Heart right ventricle (tissue), 16 donors: Measurements from ENCODE around the gene TSBP1. TPM values are rescaled to one million over a fixed set of nuclear protein-coding genes. Genes with fewer than 3 reads are reported as not detected.

Experiments
- ATAC-seq, 8 donors: fragments of 200-7000 bp; cut with Tn5 transposase; one replicate each; pipeline ENCODE4 v1.9.1; 2020; ENCODE audit warnings: mild to moderate bottlenecking in 8 of 8, moderate library complexity in 8 of 8, moderate number of reproducible peaks in 1 of 8
- DNase-seq, 2 donors: peaks; one replicate each; pipeline ENCODE4 v3.0.0-alpha.2; 2020
- H3K27ac ChIP-seq, 10 donors: fragments of 200-600 bp; sonication (generic) in 2 of 10; one replicate each; pipeline versions ENCODE4 v1.5.0 to v1.8.0; 2020 to 2022; ENCODE audit warnings: mild to moderate bottlenecking in 3 of 10
- H3K27me3 ChIP-seq, 7 donors: fragments of 200-600 bp; one replicate each; pipeline ENCODE4 v1.8.0; 2021 to 2022; ENCODE audit warnings: mild to moderate bottlenecking in 2 of 7
- H3K36me3 ChIP-seq, 9 donors: fragments of 200-600 bp; sonication (generic) in 1 of 9; one replicate each; pipeline versions ENCODE4 v1.5.0 to v1.8.0; 2020 to 2022; ENCODE audit warnings: mild to moderate bottlenecking in 2 of 9
- H3K4me1 ChIP-seq, 9 donors: fragments of 200-600 bp; sonication (generic) in 1 of 9; one replicate each; pipeline versions ENCODE4 v1.5.0 to v1.8.0; 2020 to 2022; ENCODE audit warnings: mild to moderate bottlenecking in 4 of 9
- H3K4me3 ChIP-seq, 10 donors: fragments of 200-600 bp; sonication (generic) in 2 of 10; one replicate each; pipeline versions ENCODE4 v1.5.0 to v1.8.0; 2020 to 2022; ENCODE audit warnings: mild to moderate bottlenecking in 7 of 10, moderate library complexity in 2 of 10
- H3K9me3 ChIP-seq, 11 donors: fragments of 200-600 bp in 10 of 11; sonication (generic) in 2 of 11; one replicate each; pipeline versions ENCODE4 v1.5.0 to v1.8.0; 2013 to 2022; ENCODE audit warnings: mild to moderate bottlenecking in 2 of 11, control low read depth in 1 of 11, moderate library complexity in 1 of 11
- CTCF ChIP-seq, 9 donors: fragments of 200-600 bp; sonication (generic) in 2 of 9; IDR thresholded peaks; one replicate each; pipeline versions ENCODE4 v1.5.0 to v1.8.0; 2021 to 2022; ENCODE audit warnings: antibody characterized with exemption in 9 of 9, mild to moderate bottlenecking in 5 of 9, moderate library complexity in 1 of 9
- WGBS, 2 donors: extraction: QIAGEN DNeasy Blood & Tissue Kit; methylation state at CpG; one replicate each; pipeline ENCODE4 v1.1.7; 2013; ENCODE audit warnings: inconsistent platforms in 1 of 2; 5-methylcytosine and 5-hydroxymethylcytosine counted together
- intact Hi-C, 10 donors: fragments of 100-400 bp; cut with DNase I; formaldehyde crosslinking; loops; one replicate each; pipeline versions ENCODE4 v1.11.1 to v1.14.2; 2022
- polyA plus RNA-seq, 2 donors: library from polyadenylated mRNA; stranded (reverse); fragments of 200-250 nt; gene quantifications; one replicate each; pipeline ENCODE4 v1.2.3, GENCODE V29; 2013
- total RNA-seq, 10 donors: library from RNA; stranded (reverse); fragmentation: NEBNext Ultra II Directional in 3 of 10; extraction: Animal tissue kit (Norgen Biotek cat#: 25700) in 3 of 10; gene quantifications; one replicate each; pipeline versions ENCODE4 v1.2.1 to v1.2.4, GENCODE V29; 2021 to 2023
- donor health status: Arrhythmogenic right ventricular cardiomyopathy.
- donor health status: ischemic (EF 13 %, LVEDD 7.1; RV severe dilation, severe dysfunction).
- donor health status: healthy with polysubstance abuse.
- donor health status: DM: no; HTN: yes; CAD: no.
- donor health status: DM: no; HTN: no; CAD: no.
- donor health status: ischemic (EF 25% LVEDD 6.9; RV normal size, moderate dysfunction).
- donor health status: ischemic (EF 25% LVEDD 5.7; RV mildly dilated, moderate dysfunction).
- donor health status: healthy.
- donor health status: DM: yes; HTN: yes; CAD: no.
- donor health status: Ischemic cardiomyopathy.
- donor health status: ischemic (EF 35%, LVEDD 5.7; RV mildly dilated, moderate dysfunction).
- donor health status: nonischemic (EF 11% LVEDD 7.7; RV severe dilation, severe dysfunction).
- donor health status: DM: yes; HTN: yes; CAD: no.
- donor health status: PGD.
- donor health status: ischemic (EF 29% LVEDD 5.4; RV normal size, mild dysfunction).
- donor health status: nonischemic (EF 23%, LVEDD 6.1; RV moderate dilation, normal function).

Gene TSBP1
- total and polyA plus RNA-seq, 12 donors = not detected

- TF ChIP-seq CTCF (IDR thresholded peaks at IDR 0.05) = no peak
- 38 to 45% methylated on average over 1 of the region's 1 CpG for WGBS, 2 donors
- Histone ChIP-seq H3K27ac (no peak overlapping the region), H3K36me3 (no peaks in the 10 kb centered on the region), H3K27me3 (no peaks in the 10 kb centered on the region), H3K4me1 (no peaks in the 10 kb centered on the region), H3K4me3 (no peak overlapping the region), H3K9me3 (no peaks in the 10 kb centered on the region)
- ATAC-seq (no peak), DNase-seq (no peak)
- intact Hi-C loops = no loop called here
Measured at GRCh38 chr6:32355018-32355417, 16.7 kb downstream of the TSBP1 start.

GRCh38 chr6:32353348-32353747, 18.4 kb downstream of the TSBP1 start:
- Histone ChIP-seq H3K27ac (no peak overlapping the region), H3K4me3 (no peak overlapping the region), H3K4me1 (no peaks in the 10 kb centered on the region), H3K36me3 (no peaks in the 10 kb centered on the region), H3K27me3 (peaks cover 0 to 11% (median 0%) of the 10 kb centered on the region in 7 donors), H3K9me3 (no peaks in the 10 kb centered on the region)
- WGBS, 2 donors = 84% methylated on average over 2 of the region's 2 CpGs
- intact Hi-C loops = no loop called here
- ATAC-seq (no peak), DNase-seq (no peak)
- no peak for TF ChIP-seq CTCF (IDR thresholded peaks at IDR 0.05)

GRCh38 chr6:32340242-32340641, 31.5 kb downstream of the TSBP1 start:
- 95 to 99% methylated on average over 2 of the region's 2 CpGs for WGBS, 2 donors
- no peaks in the 10 kb centered on the region for H3K4me1 ChIP-seq
- TF ChIP-seq CTCF (IDR thresholded peaks at IDR 0.05) = no peak
- H3K36me3 ChIP-seq = no peaks in the 10 kb centered on the region
- no peak for ATAC-seq
- H3K27ac ChIP-seq = no peak overlapping the region
- no peaks in the 10 kb centered on the region for H3K9me3 ChIP-seq
- intact Hi-C loops = no loop called here
- no peak overlapping the region for H3K4me3 ChIP-seq
- DNase-seq = no peak
- peaks cover 0 to 5% (median 0%) of the 10 kb centered on the region in 7 donors for H3K27me3 ChIP-seq

GRCh38 chr6:32337186-32337805, 34.4 kb downstream of the TSBP1 start:
- H3K36me3 ChIP-seq = no peaks in the 10 kb centered on the region
- peaks cover 0 to 12% (median 0%) of the 10 kb centered on the region in 7 donors for H3K27me3 ChIP-seq
- intact Hi-C loops = no loop called here
- DNase-seq (peak in 1 of 2 donors; percentile 11), ATAC-seq (peak in 4 of 8 donors; percentile 37 to 56 (median 44))
- no peaks in the 10 kb centered on the region for H3K9me3 ChIP-seq
- H3K4me3 ChIP-seq = no peak overlapping the region
- WGBS, 2 donors = 58 to 62% methylated on average over 4 of the region's 4 CpGs
- no peaks in the 10 kb centered on the region for H3K4me1 ChIP-seq
- TF ChIP-seq CTCF (IDR thresholded peaks at IDR 0.05) = no peak
- no peak overlapping the region for H3K27ac ChIP-seq
